H9 (cell line): ENCODE results near the gene L3MBTL1. TPM values are rescaled to one million over a fixed set of nuclear protein-coding genes. Genes with fewer than 3 reads are reported as not detected.

Source experiments
- DNase-seq: peaks from one replicate; pipeline ENCODE4 v3.0.0-alpha.2; 2017
- H2AFZ ChIP-seq: one replicate; pipeline ENCODE4 v1.6.1; 2013; ENCODE audit warnings: mild to moderate bottlenecking, low read length, control low read depth, moderate library complexity
- H2AK5ac ChIP-seq: 2 replicates; pipeline ENCODE4 v1.6.1; 2013; ENCODE audit warnings: low read length, control low read depth, mixed read lengths; ENCODE audit not compliant: insufficient read length
- H2BK120ac ChIP-seq: one replicate; pipeline ENCODE4 v1.6.1; 2013; ENCODE audit warnings: low read depth, mild to moderate bottlenecking, low read length, control low read depth, inconsistent platforms; ENCODE audit not compliant: poor library complexity, severe bottlenecking
- H2BK12ac ChIP-seq: 2 replicates; pipeline ENCODE4 v1.6.1; 2013; ENCODE audit warnings: low read length, control low read depth, mixed read lengths, low read depth; ENCODE audit not compliant: insufficient read length
- H2BK15ac ChIP-seq: 2 replicates; pipeline ENCODE4 v1.6.1; 2013; ENCODE audit warnings: low read depth, low read length, control low read depth
- H2BK20ac ChIP-seq: one replicate; pipeline ENCODE4 v1.6.1; 2013; ENCODE audit warnings: low read depth, mild to moderate bottlenecking, low read length, control low read depth, inconsistent platforms; ENCODE audit not compliant: poor library complexity, severe bottlenecking
- H2BK5ac ChIP-seq: 2 replicates; pipeline ENCODE4 v1.6.1; 2013; ENCODE audit warnings: low read length, control low read depth, mixed read lengths; ENCODE audit not compliant: insufficient read length
- H3K14ac ChIP-seq: 2 replicates; pipeline ENCODE4 v1.6.1; 2013; ENCODE audit warnings: low read length, control low read depth; ENCODE audit not compliant: insufficient read depth
- H3K18ac ChIP-seq: 2 replicates; pipeline ENCODE4 v1.6.1; 2013; ENCODE audit warnings: low read depth, mild to moderate bottlenecking, mixed read lengths, low read length, control low read depth; ENCODE audit not compliant: insufficient read length
- H3K23ac ChIP-seq: 2 replicates; pipeline ENCODE4 v1.6.1; 2013; ENCODE audit warnings: low read length, control low read depth, mixed read lengths, low read depth; ENCODE audit not compliant: insufficient read length
- H3K23me2 ChIP-seq: 2 replicates; pipeline ENCODE4 v1.6.1; 2013; ENCODE audit warnings: low read depth, mild to moderate bottlenecking, mixed read lengths, low read length, control low read depth; ENCODE audit not compliant: insufficient read length, poor library complexity, severe bottlenecking
- H3K27ac ChIP-seq: 2 replicates; pipeline ENCODE4 v1.5.1; 2013; ENCODE audit warnings: low read length, control low read depth, mixed read lengths, low read depth; ENCODE audit not compliant: insufficient read length
- H3K27me3 ChIP-seq: 2 replicates; pipeline ENCODE4 v1.6.1; 2013; ENCODE audit warnings: low read length, control low read depth, inconsistent platforms; ENCODE audit not compliant: insufficient read depth
- H3K4ac ChIP-seq: 2 replicates; pipeline ENCODE4 v1.6.1; 2013; ENCODE audit warnings: low read depth, mild to moderate bottlenecking, control low read depth, inconsistent platforms, low read length, moderate library complexity
- H3K4me1 ChIP-seq: 2 replicates; pipeline ENCODE4 v1.6.1; 2013; ENCODE audit warnings: low read length, control low read depth, inconsistent platforms; ENCODE audit not compliant: insufficient read depth
- H3K4me2 ChIP-seq: 2 replicates; pipeline ENCODE4 v1.6.1; 2013; ENCODE audit warnings: low read length, control low read depth, mixed read lengths; ENCODE audit not compliant: insufficient read length, insufficient read depth
- H3K56ac ChIP-seq: 2 replicates; pipeline ENCODE4 v1.6.1; 2013; ENCODE audit warnings: low read depth, mild to moderate bottlenecking, mixed read lengths, low read length, control low read depth; ENCODE audit not compliant: insufficient read length
- H3K79me1 ChIP-seq: 2 replicates; pipeline ENCODE4 v1.6.1; 2013; ENCODE audit warnings: low read depth, mild to moderate bottlenecking, moderate library complexity, low read length, control low read depth, inconsistent platforms; ENCODE audit not compliant: insufficient read depth, poor library complexity, severe bottlenecking
- H3K79me2 ChIP-seq: 2 replicates; pipeline ENCODE4 v1.6.1; 2013; ENCODE audit warnings: low read length, control low read depth, inconsistent platforms; ENCODE audit not compliant: insufficient read depth
- H3K9ac ChIP-seq: 2 replicates; pipeline ENCODE4 v1.6.1; 2013; ENCODE audit warnings: low read length, control low read depth, mixed read lengths; ENCODE audit not compliant: insufficient read length; ENCODE audit errors: extremely low read depth
- H3K9me3 ChIP-seq: one replicate; pipeline ENCODE4 v1.6.1; 2013; ENCODE audit warnings: low read depth, low read length, inconsistent platforms; ENCODE audit not compliant: control insufficient read depth
- H3T11ph ChIP-seq: one replicate; pipeline ENCODE4 v1.6.1; 2013; ENCODE audit warnings: mild to moderate bottlenecking, low read length, control low read depth, inconsistent platforms
- H4K20me1 ChIP-seq: one replicate; pipeline ENCODE4 v1.6.1; 2013; ENCODE audit not compliant: control insufficient read depth, insufficient read length, insufficient read depth
- H4K5ac ChIP-seq: 2 replicates; pipeline ENCODE4 v1.6.1; 2013; ENCODE audit warnings: low read depth, mild to moderate bottlenecking, mixed read lengths, low read length, control low read depth; ENCODE audit not compliant: insufficient read length
- H4K8ac ChIP-seq: replicated peaks from 2 replicates; pipeline ENCODE4 v1.6.1; 2013; ENCODE audit warnings: low read length, control low read depth, mixed read lengths, low read depth; ENCODE audit not compliant: insufficient read length
- H4K91ac ChIP-seq: 2 replicates; pipeline ENCODE4 v1.6.1; 2013; ENCODE audit warnings: low read depth, mild to moderate bottlenecking, moderate library complexity, mixed read lengths, low read length, control low read depth; ENCODE audit not compliant: insufficient read length
- H3K27ac Mint-ChIP-seq, 3 experiments: 2 replicates in 2 of 3; 3 replicates in 1 of 3; pipeline ENCODE4 v1.8.0; 2020 to 2021; ENCODE audit warnings: mixed read lengths in 3 of 3, mild to moderate bottlenecking in 1 of 3, moderate library complexity in 1 of 3
- H3K27me3 Mint-ChIP-seq: 2 replicates; pipeline ENCODE4 v1.8.0; 2021; ENCODE audit warnings: low read depth, mild to moderate bottlenecking, moderate library complexity, mixed read lengths
- H3K36me3 Mint-ChIP-seq, 3 experiments: 2 replicates in 2 of 3; 3 replicates in 1 of 3; pipeline ENCODE4 v1.8.0; 2020 to 2021; ENCODE audit warnings: low read depth in 3 of 3, mixed read lengths in 3 of 3; ENCODE audit not compliant: insufficient read depth in 1 of 3
- H3K4me1 Mint-ChIP-seq, 2 experiments: 2 replicates each; pipeline ENCODE4 v1.8.0; 2020; ENCODE audit warnings: mixed read lengths in 2 of 2
- H3K4me3 Mint-ChIP-seq, 2 experiments: 2 replicates in 1 of 2; 3 replicates in 1 of 2; pipeline ENCODE4 v1.8.0; 2020 to 2021; ENCODE audit warnings: mild to moderate bottlenecking in 2 of 2, mixed read lengths in 2 of 2, moderate library complexity in 1 of 2
- H3K9me3 Mint-ChIP-seq, 2 experiments: 2 replicates in 1 of 2; 3 replicates in 1 of 2; pipeline ENCODE4 v1.8.0; 2020; ENCODE audit warnings: mild to moderate bottlenecking in 2 of 2, mixed read lengths in 2 of 2, moderate library complexity in 1 of 2
- CTCF ChIP-seq: fragments of 200-600 bp; sonication (generic); conservative IDR thresholded peaks from 3 replicates; pipeline ENCODE4 v1.8.0; 2021; ENCODE audit warnings: antibody characterized with exemption, mild to moderate bottlenecking
- WGBS: extraction: QIAGEN DNeasy Blood & Tissue Kit; methylation state at CpG from one replicate; pipeline ENCODE4 v1.1.7; 2013; ENCODE audit warnings: missing lambda C conversion rate, low lambda C conversion rate, mixed read lengths; ENCODE audit not compliant: insufficient read length; ENCODE audit errors: extremely low coverage; 5-methylcytosine and 5-hydroxymethylcytosine counted together
- total RNA-seq: library from RNA; stranded (reverse); gene quantifications from 2 replicates; pipeline ENCODE4 v1.2.1, GENCODE V29; 2021

Gene L3MBTL1
- total RNA-seq, 1 experiment from 2014 or later = 19.9 TPM

GRCh38 chr20:43570496-43570895 is 63.0 kb downstream of the L3MBTL1 start:
- H2AFZ ChIP-seq = no peak overlapping the region
- no peak overlapping the region for H3K9ac ChIP-seq
- no peak overlapping the region for H3K18ac ChIP-seq
- H4K20me1 ChIP-seq = no peaks in the 10 kb centered on the region
- H3K79me1 ChIP-seq = no peaks in the 10 kb centered on the region
- no peak overlapping the region for H3T11ph ChIP-seq
- H3K79me2 ChIP-seq = no peaks in the 10 kb centered on the region
- no CpG with 5 or more reads among the region's 10 CpGs for WGBS
- no peak overlapping the region for H4K91ac ChIP-seq
- Mint-ChIP-seq H3K27ac (no peak overlapping the region; a peak in 1 of 7 replicates), H3K27me3 (no peaks in the 10 kb centered on the region), H3K4me3 (no peak overlapping the region), H3K4me1 (peaks cover 3% of the 10 kb centered on the region in 2 experiments; a peak in 3 of 4 replicates), H3K9me3 (no peaks in the 10 kb centered on the region), H3K36me3 (no peaks in the 10 kb centered on the region)
- H4K5ac ChIP-seq = no peak overlapping the region
- H3K4me2 ChIP-seq = no peak overlapping the region
- no peaks in the 10 kb centered on the region for H3K4me1 ChIP-seq
- H2BK120ac ChIP-seq = no peak overlapping the region
- no peak overlapping the region for H2BK12ac ChIP-seq
- H3K23me2 ChIP-seq = no peaks in the 10 kb centered on the region
- no peak for TF ChIP-seq CTCF
- H3K23ac ChIP-seq = no peak overlapping the region
- no peak overlapping the region for H2AK5ac ChIP-seq
- H2BK15ac ChIP-seq = no peak overlapping the region
- H3K27ac ChIP-seq = no peak overlapping the region
- H3K56ac ChIP-seq = no peak overlapping the region
- no peak overlapping the region; the same call in 1 of the 2 replicates for H3K14ac ChIP-seq
- no peaks in the 10 kb centered on the region for H3K27me3 ChIP-seq
- no peak overlapping the region for H3K4ac ChIP-seq
- DNase-seq = no peak
- no peak overlapping the region for H4K8ac ChIP-seq
- no peaks in the 10 kb centered on the region for H3K9me3 ChIP-seq
- no peak overlapping the region for H2BK5ac ChIP-seq
- no peak overlapping the region for H2BK20ac ChIP-seq
